Fibroblast of gingiva (primary cell): ENCODE data around the gene AGPAT2.

ENCODE experiments used
- DNase-seq: peaks from one replicate; pipeline ENCODE4 v3.0.0-alpha.2; 2011; ENCODE audit warnings: low read depth

AGPAT2 gene

DNA sequence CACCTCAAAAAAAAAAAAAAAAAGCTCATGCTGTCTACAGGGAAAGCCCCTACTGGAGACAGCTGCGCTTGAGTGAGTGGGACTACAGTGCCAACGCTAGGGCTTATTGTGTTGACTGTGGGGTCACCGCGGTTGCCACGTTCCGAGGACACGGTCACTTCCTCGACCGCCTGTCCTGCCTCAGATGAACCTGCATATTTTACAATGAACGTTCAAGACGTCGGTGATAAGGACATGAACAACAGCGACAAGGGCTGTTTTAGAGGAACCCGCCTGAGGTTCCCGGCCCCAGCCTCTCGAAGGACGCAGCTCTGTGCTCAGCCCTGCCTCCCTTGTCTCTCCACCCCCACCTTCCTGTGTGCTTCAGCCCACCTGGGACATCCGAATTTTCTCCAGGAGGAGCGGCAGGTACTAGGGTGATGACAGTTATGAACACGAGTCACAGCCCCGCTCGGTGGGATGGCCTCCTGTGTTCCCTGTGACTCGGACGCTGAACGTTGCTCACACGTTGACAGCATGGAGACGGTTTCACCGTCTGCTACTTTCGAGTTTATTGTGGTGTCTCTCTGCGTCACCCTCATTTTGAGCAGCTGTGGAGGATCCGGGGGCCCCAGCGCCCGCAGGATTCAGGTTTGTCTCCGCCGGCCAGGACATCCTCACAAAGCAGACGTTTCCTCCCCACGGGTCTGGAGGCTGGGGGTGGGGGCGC, 13.9 kb upstream of the AGPAT2 start:
- DNase-seq: no peak

DNA sequence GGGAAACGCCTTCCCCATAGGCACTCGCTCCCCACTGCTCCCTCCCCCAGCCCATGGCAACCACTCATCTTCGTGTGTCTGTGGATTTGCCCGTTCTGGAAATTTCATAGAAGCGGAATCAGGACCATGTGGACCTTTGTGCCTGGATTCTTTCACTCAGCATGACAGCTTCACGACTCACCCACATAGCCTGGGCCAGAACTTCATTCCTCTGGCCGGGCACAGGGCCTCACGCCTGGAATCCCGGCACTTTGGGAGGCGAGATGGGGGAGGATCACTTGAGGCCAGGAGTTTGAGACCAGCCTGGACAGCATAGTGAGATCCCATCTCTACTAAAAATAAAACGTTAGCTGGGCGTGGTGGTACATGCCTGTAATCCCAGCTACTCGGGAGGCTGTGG, 13.0 kb upstream of the AGPAT2 start:
- DNase-seq: no peak

DNA sequence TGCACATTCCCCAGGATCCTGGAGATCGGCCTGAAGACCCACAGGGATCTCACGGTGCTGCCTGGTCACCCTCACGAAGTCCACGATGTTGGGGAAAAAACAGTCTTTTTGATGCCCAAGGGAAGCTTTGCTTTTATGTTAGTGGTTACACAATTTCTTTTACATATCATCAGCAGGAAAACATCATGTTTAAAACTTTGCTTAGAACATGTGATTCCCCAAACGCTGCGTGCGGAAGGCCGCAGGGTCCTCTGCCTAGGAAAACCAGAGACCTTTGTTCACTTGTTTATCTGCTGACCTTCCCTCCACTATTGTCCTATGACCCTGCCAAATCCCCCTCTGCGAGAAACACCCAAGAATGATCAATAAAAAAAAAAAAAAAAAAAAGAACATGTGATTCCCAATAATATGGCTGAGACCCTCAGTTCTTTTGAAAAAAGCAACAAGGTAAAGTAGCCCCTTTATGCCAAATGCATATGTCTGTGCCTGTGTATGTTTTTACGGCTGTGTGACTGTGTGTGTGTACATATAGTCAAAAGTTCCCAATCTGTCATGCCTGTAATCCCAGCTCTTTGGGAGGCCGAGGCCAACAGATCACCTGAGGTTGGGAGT, 11.5 kb upstream of the AGPAT2 start:
- DNase-seq: no peak

DNA sequence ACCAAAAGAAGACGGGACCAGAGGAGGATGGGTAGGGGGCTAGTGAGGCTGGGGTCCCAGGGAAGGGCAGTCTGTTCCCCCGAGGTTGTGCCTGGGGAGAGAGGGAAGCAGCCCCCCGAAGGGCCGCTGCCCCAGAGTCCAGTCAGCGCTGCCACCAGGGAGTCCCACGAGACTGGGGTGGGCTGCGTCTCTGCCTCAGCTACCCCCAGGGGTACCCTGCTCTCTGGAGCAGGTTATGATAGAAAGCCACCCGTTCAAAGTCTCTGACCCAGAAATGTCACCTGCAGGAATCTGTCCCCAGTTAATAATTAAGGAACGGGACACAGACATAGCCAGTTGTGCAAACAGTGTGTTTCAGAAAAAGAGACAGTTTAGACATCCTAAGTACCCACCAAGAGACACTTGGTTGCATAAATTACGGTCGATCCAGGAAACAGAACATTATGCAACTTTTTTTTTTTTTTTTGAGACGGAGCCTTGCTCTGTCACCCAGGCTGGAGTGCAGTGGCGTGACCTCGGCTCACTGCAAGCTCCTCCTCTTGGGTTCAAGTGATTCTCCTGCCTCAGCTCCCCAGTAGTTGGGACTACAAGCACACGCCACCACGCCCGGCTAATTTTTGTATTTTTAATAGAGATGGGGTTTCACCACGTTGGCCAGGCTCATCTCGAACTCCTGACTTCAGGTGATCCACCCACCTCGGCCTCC, 10.7 kb upstream of the AGPAT2 start:
- DNase-seq: no peak

DNA sequence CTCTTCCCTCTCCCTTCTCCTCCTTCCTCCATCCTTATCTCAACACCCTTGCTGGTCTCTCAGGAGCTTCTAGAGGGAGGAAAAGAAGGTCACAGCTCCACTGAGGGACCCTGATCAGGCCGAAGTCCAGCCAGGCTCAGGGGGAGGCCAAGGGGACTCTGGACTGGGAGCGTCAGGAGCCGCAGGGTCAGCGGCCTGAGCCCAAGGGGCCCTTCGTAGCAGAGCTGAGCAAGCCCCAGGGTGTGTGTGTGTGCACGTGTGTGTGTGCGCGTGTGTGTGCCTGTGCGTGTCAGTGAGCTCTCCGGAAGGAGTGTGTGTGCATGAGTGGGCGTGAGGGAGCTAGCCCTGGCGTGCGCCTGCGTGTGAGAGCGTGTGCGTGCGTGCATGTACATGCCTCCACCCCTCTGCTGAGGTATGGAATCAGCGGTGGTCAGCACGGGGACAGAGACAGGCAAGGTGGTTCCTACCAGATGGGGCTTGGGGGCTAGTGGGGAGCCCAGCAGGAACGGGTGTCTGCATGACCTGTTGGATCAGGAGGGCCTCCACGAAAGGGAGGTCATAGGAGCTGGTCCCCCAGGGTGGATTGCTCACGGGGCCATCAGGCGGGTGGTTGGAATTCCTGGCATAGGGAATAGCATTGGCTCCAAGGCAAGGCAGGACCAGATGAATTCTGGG, 10.0 kb upstream of the AGPAT2 start:
- no peak for DNase-seq

DNA sequence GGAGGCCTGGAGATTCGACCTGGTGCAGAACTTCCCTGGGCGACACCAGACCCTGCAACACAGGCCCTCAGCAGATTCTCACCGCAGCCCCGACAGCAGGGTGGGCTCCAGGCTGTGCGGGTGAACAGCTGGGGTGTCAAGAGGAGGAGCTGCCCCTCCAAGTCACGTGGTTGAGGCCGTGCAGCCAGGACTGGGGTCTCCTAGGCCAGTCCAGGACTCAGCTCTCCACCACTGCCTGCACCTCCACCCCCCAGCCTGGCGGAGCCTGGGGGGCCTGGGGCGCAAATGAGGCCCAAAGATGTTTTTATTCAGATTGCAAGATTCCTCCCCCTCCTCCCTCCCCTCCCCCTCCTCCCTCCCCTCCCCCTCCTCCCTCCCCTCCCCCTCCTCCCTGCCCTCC, 9.2 kb upstream of the AGPAT2 start:
- DNase-seq: no peak

DNA sequence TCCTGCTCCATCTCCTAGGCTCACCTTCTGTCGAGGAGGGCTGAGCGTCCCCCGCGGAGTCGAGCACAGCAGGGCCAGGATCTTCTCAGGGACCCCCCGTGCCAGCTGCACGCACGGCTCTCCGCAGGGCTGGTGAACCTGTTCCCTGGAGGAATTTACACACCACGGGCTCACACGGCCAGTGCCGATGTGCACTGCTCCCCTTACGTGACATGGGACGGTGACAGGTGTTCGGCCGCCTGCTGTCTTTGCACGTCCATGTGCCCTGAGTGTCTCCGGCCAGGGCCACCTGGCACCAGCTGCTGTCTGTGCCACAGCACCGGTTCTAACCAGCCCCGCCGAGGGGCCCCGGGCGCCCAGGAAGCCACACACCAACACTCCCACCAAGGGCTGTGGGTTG, 8.7 kb upstream of the AGPAT2 start:
- no peak for DNase-seq

DNA sequence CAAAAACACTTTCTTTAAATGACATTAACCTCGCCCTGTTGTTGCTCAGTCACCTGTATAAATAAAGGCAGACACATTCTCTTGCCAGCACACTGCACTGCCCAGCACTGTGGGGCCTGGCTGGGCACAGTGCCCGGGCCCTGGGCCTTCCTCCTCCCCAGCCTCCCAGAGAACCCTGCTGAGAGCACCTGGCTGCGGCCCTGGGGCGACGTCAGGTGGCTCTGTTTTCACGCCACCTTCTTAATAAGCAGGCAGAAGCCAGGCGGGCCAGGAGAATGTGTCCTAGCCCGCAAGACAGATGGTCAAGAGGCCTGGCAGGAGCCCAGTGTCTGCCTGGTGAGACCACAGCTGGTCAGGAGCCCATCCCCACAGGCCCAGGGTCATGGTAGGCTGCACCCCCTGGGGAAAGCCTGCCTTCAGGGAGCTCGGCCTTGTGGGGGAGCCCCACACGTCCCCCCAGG, 8.2 kb upstream of the AGPAT2 start:
- no peak for DNase-seq

DNA sequence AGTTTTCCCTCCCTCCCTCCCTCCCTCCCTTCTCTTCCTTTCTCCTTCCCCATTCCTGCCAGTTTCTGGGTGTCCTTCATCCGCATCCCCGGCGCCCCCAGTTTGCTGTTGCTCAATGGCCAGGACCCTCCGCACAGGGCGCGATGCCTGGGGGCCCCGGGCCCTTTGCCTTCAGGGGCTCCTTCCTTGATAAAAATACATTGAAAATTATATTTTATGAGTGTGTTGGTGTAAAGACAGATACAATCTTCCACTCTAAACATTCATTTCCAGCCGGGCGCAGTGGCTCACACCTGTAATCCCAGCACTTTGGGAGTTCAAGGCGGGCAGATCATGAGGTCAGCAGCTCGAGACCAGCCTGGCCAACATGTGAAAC, 7.6 kb upstream of the AGPAT2 start:
- no peak for DNase-seq

DNA sequence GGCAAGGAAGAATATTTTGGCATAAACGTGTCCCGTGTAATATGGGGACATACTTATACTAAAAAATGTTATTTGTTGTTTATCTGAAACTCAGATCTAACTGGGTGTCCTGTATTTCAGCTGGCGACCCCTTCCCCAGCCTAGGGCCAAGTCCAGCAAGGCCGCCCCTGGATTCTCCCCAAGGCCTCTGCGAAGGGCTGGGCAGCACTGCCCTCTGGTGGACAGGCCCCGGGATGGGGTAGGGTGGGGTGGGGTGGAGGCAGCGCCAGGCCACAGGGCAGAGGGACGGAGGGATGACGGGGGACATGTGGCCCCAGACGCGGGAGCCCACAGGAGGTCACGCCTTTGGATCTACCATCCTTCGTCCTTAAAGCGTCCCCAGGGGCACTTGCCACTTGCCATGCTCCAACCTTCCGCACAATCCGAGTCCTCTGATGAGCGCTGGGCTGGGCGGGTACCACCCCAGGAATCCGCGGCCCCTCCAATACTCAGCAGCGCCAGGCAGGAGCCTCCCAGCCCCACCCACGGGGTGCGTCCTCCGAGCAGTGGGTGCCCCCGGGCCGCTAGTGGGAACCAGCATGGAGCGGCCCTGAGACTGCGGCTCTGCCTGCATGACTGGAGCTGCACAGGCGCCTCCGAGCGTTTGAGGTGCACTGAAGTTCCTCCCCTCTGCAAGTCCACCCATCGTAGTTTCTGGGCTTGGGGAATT, 7.1 kb upstream of the AGPAT2 start:
- DNase-seq: no peak

DNA sequence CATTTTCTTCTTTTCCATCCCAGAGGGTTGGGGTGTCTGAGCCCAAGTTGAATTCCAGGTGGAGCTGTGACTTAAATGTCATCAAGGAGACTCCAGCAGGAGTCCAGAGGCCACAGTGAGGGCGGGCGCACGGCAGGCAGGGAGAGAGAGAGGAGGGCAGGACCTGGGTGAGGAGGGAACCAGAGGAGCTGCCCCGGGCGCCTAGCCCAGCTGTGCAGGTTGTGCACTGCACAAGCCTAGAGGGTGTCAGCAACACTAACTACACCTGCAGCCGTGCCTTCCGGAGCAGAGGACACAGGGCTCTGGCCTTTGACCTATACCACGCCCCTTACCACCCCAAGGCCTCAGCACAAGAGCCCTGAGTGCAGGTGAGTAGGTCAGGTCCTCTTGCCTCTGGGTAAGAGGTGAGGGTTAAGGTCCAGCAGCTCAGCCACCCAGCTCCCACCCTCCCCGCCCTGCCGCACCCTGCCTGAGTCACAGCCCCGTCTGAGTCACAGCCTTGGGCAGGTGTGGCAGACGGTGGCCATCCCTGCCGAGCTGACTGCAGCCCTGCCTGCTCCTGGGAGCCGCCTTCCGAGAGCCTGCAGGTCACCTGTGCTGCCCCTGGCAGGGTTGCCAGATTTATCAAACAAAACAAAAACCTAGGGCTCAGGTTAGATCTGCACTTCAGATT, 6.4 kb upstream of the AGPAT2 start:
- no peak for DNase-seq

DNA sequence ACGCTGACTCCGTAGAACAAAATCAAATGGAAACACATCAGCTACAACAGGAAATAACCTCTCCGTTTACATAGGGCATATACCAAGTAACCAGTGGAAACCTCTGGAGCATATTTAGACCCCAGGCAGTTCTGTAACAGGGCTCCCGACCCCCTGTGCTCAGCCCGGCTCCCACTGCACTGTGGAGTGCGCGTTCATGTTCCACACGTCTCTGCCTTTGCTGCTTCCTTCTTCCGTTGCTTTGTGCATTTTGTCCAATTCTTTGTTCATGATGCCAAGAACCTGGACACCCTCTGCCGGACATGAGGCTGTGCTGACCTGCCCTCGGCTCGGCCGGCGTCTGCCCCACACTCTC, 5.9 kb upstream of the AGPAT2 start:
- no peak for DNase-seq

DNA sequence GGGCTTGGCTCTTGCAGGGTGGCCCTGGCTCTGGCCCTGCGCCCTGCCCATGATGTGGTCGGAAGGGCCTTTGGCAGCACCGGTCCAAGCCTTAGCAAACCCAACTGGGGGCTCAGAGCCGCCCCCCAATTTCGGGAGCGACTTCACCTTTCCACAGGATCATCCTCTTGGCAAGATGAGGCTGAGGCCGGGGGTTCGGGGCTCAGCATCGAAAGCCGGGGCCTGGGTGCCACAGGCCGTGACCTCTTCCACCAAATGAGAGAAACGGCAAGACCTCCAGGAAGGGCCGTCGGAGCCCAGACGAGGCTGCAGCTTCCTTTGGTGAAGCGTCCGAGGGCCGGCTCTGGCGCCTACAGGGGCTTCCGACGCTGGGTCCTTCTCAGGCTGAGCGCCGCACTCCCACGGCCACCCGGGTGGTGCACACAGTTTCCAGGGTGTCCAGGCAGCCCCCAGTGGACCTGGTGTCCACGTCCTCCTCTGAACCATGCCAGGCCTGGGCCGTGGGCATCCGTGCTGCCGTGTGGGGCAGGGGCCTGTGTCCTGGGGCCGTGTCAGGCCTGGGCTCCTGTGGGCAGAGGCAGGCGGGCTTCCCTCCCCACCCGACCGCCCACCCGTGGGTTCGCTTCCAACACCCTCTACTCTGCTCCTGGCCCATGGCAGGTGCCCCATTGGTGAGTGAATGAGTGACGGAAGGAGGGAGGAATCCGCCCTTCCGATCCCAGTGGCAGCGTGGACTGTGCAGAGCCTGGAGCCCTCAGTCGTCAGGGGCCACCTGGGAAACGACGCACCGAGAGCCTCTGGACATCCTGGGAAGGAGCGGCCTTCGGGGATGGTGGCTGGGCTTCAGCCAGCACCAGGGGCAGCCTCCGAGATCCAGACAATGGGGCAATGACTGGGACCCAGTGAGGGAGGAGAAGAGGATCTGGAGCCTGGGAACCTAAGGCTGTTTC, 5.2 kb upstream of the AGPAT2 start:
- no peak for DNase-seq

DNA sequence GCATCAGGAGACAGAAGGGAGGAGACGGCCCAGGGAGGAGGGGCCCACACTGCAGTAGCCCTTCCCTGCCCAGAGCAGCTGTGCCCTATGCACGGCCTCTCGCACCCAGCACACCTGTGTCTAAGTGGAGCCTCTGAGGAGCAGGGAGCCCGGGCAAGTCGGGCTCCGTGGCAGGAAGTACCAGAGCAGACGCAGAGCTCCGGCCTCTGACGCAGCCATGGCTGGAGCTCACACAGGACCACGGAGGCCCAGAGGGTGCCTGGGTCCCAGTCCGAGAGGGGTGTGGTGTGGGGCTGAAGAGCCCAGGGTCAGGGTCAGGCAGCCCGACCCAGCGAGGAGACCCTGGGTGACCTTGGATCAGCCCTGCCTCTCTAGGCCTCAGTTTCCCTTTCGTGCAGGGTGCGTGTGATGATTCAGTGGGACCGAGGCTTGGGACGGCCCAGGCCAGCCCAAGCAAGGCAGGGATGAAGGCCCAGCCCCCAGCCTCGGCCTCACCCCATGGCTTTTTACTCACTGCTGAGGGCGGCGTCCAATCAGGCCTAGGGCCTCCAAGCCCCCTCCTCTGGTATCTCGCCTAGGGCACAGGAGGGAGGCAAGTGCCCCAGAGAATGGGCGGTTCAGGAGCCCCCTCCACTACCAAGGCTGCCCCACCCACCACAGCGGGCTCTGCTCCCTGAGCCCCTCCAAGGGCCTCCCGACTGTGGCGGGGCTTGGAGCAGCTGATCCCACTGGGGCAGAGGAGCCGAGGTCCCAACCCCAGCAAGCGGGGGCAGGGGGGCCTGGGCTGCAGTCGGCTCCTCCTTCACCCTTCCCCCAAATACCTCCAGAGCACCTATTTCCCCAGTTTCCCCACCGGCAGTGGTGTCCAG, 4.3 kb upstream of the AGPAT2 start:
- no peak for DNase-seq

DNA sequence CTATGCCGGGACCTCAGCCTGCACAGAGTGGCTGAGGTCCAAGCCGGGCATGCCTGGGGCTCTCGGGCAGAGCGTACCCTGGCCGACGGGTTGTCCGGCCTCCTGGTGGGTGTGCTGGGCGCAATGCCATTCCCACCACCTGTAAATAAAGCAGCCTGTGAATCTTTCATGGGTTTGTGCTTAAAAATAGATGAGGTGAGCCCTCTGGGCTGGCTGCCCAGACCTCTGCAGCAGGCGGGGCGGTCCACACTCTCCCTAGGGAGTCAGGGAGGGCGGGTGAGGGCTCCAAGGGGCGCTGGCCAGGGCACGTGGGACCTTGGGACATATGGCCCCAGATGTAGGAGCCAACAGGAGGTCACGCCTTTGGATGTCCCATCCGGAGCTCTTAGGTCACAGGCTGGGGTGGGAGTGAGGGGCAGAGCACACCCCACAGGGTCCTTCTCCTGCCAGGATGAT, 3.6 kb upstream of the AGPAT2 start:
- DNase-seq: no peak

DNA sequence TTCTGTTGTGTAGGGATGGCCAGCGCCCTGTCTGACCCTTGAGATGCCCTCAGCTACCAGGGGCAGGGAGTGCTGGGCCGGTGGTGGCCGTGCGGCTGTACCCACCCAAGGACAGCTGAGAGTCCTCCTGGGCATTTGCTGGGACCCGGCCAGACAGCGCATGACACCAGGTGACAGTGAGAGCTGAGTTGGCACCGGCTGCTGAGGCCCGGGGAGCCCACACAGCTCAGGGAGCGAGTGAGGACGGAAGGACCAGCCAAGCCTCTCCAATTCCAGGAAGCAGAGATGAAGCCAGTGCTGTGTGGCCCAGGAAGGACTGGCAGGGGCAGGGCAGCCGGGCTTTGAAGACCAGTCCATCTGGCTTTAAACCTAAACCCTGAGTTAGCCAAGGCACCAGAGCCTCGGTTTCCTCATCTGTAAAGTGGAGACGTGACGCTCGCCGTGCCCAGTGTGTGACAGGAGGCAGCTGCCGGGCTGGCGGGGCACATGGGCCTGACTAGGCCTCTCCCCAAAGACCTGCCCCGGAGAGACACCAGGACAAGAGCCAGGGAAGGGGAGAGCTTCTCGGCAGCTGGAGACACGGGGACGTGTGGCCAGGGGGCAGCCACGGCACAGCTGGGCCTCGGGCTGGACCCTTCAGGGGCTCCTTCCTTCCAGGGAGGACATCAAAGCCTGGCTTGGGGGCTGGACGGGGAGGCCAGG, 3.0 kb upstream of the AGPAT2 start:
- no peak for DNase-seq

DNA sequence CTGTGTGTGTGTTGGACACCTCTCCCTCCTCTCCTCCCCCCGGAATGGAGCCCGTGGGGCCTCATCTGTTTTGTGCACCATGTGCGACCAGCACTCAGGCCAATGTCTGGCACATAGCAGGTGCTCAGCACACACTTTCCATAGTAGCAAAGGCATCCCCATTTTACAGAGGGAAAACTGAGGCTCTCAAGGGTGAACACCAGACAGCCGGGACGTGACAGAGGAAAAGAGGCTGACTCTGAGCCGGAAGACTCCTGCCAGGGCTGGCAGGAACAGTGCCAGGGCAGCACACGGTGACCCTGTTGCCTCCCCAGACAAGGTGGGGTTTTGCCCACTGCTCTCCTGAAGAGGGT, 1.8 kb upstream of the AGPAT2 start:
- DNase-seq: no peak

DNA sequence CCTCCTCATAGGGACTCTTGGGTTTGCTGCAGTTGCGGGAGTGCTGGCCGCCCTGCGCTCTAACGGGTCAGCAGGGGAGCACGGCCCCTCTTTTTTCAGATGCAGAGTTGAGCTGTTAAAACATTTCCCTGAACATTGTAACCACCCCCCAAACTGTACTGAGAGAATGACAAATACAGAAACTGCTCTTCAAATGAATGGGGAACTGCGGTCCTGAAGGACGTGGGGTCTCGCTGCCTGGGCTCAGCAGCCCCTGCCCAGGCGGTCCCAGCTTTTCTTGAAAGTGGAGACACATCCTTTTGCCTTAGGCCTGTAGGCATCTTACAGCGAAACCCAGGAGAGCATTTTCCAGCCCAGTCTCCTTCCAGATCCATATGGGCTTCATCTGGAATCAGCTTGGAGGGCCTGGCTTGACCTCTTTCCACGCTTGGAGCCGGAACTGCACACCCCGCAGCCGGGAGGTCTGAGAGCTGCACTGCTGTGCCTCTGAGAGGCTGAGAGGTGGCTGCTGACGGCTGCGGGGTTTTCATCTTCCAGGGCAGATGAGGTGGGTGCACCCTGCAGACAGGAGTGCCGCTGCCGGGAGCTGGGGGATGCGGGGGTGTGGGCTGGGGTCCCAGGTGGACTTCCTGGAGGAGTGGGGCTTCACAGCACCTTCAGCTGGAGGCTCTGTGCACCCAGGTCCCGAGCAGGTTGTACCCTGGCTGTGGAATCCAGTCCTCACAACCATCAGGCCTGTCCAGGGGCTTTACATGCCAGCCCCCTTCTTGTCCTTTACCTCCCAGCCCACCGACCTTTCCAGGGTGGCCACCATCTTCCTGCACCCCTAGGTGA, 1.2 kb upstream of the AGPAT2 start:
- no peak for DNase-seq
